UCSD-AML1 (cell line): Measurements from ENCODE around the gene DMGDH.
A peak's percentile ranks its signal among the peaks of the same experiment; 100 is the strongest.
"Not testable (repeated sequence)": the region's sequence is repeated elsewhere in the genome, so short reads cannot be mapped to it uniquely, and the experiment has no call there.

ENCODE experiments used
- DNase-seq: peaks from one replicate; lab custom pipeline; 2025; ENCODE audit not compliant: unreplicated experiment; lab: John Stamatoyannopoulos, UW

DMGDH gene

DNA sequence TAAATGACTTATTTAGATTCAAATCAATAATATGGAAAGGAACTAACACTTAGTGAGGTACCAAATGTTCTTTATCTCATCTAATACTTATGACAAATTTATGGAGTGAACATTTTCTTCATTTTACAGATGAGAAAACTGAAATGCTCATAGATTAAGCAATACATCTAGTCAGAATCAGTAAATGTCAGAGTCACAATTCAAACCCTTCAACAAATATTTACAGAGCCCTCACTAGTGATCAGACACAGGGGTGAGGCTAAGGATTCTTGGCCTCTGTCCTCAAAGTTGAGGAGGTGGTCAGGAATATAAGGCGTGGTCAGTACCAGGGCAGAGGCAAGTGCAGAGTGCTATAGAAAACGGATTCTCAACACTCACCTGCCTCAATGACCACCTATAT, 54.8 kb downstream of the DMGDH start:
- no peak for DNase-seq

DNA sequence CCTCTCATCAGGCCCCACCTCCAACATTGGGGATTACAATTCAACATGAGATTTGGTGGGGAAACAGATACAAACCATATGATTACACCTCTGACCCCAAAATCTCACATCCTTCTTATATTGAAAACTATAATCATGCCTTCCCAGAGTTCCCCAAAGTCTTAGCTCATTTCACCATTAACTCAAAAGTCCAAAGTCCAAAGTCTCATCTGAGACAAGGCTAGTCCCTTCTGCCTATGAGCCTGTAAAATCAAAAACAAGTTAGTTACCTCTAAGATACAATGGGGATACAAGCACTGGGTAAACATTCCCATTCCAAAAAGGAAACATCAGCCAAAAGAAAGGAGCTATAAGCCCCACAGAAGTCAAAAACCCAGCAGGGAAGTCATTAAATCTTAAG, 57.6 kb downstream of the DMGDH start:
- no peak for DNase-seq

DNA sequence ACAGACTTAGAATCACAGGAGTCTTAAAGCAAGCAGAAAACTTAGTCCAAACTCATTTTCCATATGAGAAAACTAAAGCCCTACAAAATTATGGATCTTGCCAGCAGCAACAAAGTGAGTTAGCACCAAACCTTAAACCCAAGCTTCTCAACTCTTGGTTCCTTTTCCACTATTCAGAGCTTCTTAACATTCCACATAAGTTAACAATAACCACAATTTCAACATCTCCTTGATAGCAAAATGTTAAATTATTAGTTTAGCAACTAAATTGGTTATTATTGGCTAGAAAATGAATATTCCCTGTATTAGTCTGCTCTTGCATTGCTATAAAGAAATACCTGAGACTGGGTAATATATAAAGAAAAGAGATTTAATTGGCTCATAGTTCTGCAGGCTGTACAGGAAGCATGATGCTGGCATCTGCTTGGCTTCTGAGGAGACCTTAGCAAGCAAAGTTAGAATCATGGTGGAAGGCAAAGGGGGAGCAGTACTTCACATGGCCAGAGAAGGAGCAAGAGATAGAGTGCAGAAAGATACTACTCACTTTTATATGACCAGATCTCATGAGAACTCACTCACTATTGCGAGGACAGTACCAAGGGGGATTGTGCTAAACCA, 58.1 kb downstream of the DMGDH start:
- DNase-seq: no peak

GRCh38 chr5:79008362-79008761, 61.1 kb downstream of the DMGDH start:
- DNase-seq: no peak

DNA sequence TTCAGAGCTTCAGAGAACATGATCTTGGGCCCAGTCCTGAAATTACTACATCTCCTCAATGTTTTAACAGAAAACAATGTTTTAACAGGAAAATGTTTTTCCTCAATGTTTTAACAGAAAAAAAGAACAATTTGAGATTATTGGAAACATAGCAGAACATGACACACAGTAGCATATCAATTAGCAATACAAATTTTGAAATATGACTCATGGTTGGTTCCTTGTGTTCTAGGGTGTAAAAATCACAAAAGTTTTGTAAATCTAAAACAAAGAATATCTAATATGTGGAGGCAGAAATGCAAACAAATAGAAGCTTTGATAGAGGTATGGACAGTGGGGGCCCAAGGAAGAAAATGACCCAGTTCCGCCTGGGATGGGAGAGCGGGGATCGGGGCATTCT, 61.6 kb downstream of the DMGDH start:
- no peak for DNase-seq

GRCh38 chr5:79005936-79006631, 63.4 kb downstream of the DMGDH start:
- DNase-seq: no peak

GRCh38 chr5:79005151-79005550, 64.3 kb downstream of the DMGDH start:
- DNase-seq: no peak

GRCh38 chr5:79002374-79002773, 67.1 kb downstream of the DMGDH start:
- no peak for DNase-seq

DNA sequence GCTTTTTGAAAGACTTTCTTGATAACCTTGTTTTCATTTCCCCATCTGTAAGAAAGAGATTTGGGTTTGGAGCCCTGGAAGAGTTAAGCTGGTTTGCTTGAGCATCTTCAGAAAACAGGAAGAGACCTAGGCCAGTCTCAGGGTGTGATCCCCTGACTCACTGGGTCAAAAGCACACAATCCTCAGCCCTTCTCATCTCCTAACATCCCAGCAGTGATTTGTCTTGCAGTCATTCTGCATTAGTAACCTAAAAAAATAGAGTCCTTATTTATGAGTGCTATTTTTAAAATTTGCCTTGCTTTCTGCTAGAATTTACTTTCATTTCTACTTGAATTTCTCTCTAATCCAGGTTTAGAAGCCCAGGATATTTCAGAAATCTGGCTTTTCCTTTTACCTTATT, 68.0 kb downstream of the DMGDH start:
- no peak for DNase-seq

- no peak for DNase-seq
Observed at GRCh38 chr5:78997090-78997489, 72.4 kb downstream of the DMGDH start.

GRCh38 chr5:78995521-78996007, 73.9 kb downstream of the DMGDH start:
- no peak for DNase-seq

GRCh38 chr5:78993165-78993564, 76.3 kb downstream of the DMGDH start:
- DNase-seq: no peak

DNA sequence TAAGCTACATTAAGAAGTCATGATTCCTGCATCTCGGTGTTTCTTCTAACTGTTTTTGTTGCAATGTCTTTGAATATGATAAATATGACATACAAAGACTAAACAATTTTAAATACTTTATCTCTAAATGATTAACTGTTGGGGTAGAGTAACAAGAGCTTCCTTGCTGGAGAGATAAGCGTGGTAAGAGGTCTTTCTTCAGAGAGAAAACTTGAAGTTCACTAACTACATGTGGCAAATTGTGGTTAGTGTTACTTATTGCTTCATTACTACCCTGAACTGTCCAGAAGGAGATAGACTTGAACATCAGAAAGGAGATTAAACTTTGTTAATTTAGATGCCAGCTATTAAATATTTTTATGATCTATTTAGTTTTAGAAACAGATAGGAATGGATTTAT, 77.3 kb downstream of the DMGDH start:
- DNase-seq: no peak

- DNase-seq: no peak
Observed at GRCh38 chr5:78989080-78989479, 80.4 kb downstream of the DMGDH start.

DNA sequence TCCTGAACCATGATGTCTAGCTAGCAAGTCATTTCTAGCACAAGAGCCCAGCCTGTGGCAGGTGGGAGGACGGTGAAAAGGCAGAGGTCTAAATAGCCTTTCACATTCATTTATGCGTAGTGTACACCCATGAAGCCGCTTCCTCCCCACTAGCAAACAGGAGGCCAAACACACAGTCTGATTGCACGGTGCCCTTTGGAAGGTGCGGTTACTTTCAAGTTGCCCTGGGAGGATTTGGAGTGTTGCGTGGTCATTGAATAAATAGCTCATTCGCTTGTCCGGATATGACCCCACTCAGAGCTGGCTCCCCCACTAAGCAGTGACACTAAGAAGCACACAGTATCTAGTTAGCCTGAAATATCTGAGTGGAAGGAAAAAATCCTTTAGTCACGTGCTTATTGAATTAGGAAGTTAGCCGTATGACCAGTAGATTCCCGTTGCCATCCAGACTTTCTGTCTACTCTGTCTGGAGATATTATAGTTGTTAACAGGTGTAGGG, 83.7 kb downstream of the DMGDH start:
- peak; percentile 44 for DNase-seq

DNA sequence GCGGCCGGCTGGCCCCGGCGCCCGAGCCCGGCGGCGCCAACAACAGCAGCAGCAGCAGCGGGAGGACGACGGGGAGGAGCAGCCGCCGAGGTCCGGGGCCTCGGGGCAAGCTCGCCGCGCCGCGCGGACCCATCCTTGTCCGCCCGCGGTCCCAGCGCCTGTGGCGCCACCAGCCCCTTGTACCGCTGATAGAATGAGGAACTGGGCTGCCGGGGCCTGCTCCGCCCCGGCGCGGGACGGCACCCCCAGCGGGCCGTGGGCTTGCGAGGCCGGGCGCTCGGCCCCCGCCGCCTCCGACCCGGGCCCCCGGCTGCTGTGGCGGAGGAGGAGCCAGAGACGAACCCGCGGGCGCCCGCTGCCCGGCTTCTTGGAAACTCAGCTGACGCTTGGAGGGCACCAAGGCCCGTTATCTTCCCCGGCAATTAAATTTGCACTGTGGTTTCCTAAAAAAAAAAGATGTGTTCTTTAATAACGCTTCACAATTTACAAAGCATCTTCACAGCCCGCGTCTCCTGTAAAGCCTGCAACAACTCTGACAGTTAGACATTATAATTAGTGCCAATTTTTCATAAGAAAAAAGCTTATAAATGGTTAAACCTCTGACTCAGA, 84.3 kb downstream of the DMGDH start, which contains the start of gene ARSB:
TSS of gene ARSB (minus strand) at position 195 of the 609 bp plus-strand sequence. CDS start at position 133, 62 bp downstream.
- DNase-seq: peak; percentile 72

DNA sequence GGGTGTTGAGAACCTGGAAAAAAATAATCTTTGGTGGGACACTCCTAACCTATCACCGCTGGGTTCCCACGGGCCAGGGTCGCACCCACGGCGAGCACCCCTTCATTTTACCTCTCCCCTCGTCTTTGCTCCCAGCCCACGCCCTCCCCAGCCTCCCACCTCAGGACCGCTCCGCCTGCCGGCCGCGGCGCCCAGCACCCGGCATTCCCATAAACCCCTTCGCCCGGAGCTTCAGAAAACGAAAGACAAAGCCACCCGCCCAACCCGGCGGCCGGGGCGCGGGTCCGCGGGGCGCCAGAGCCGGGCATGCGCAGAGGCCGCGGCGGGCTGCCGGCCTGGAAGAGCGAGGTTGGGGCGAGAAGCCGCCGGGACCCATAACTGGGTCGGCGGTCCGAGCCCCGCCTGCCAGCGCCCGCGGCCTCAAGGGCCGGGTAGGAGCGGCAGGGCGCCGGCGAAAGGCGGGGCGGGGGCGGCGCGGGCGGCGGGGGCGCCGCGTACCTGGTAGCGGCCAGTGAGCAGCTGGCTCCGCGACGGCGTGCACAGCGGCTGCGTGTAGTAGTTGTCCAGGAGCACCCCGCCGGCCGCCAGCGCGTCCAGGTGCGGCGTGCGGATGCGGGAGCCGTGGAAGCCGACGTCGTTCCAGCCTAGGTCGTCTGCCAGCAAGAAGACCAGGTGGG, 84.9 kb downstream of the DMGDH start:
- DNase-seq: peak; percentile 85

DNA sequence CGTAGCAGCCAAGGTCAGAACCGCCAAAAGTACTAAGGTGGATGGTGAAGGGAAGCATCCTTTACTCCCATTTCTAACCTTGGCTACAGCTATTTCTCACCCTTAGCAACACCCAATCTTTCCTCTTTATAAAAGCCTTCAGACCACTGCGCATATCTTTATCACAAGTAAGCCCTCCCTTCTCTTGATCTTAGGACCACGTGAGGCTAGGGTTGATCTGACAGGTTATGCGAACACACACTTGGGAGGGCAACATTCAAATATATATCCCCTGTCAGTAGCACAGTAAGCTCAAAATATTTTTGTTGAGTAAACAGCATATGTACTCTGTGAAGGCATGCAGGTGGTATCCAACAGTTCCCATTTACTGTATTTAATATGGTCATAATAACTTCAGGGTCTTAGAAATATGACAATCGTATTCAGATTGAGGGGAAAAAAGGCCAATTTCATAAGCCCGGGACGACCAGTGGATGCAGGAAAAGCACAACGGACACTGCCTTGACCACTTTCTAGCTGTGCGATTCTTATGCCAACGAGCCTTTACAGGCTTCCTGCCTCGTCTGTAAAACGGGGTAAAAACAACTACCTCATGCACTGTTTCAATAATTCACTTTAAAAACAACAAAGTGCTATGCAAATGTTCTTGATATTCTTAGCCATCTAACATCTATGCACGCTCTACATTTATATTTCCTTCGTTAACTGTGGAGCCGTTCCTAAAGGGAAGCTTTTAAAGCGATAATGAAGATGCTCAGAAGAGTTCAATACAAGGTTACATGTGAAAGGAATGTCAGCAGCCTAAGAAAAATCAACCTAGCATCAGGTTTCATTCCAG, 85.7 kb downstream of the DMGDH start:
- no peak for DNase-seq

- not testable (repeated sequence) for DNase-seq
Observed at GRCh38 chr5:78983194-78983593, 86.3 kb downstream of the DMGDH start.

- no peak for DNase-seq
Observed at GRCh38 chr5:78979909-78980308, 89.6 kb downstream of the DMGDH start.
